ENCODE measurements around the gene BLOC1S1. TPM values are rescaled to one million over a fixed set of nuclear protein-coding genes. Genes with fewer than 3 reads are reported as not detected.

BLOC1S1 gene
- polyA plus RNA-seq, 1 donor (not counting 4 experiments of a cell fraction or from before 2014, with no cell fraction given): 62.5 TPM

DNA sequence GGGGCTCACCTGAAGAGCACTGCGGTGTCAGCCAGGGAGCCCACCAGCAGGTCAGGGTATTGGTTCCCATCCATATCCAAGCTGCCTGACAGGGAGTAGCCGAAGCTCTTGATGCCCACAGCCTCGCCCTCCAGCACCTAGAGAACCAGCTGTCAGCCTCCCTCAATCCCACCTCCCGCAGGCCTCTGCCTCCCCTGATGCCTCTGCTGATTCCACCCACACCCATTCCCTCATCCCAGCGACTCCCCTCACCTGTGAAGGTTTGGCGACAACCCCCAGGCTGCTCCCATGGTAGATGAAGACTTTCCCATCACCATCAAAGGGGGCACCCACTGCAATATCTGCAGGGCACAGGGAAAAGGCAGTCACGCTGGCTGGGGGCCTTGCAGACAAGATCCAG lies 18.2 kb upstream of the BLOC1S1 start:
- dilution Hi-C loops (cut with MboI; ENCODE audit: extremely low pct_ligation_motif_present, low sequenced_read_pairs): no loop called here
- FAIRE-seq (no peak), DNase-seq (ENCODE audit: low read depth, low spot score) (no peak)

GRCh38 chr12:55698241-55698955 lies 17.4 kb upstream of the BLOC1S1 start:
- no peak for TF ChIP-seq EZH2 (IDR thresholded peaks at IDR 0.05; ENCODE audit: low read length)
- no peak for TF ChIP-seq CTCF (optimal IDR thresholded peaks at IDR 0.05 in 1 of 3, IDR thresholded peaks at IDR 0.05 in 1 of 3, conservative IDR thresholded peaks at IDR 0.05 in 1 of 3; ENCODE audit: extremely low read depth in 1 of 3, insufficient read depth in 2 of 3, low read length in 3 of 3)
- H3K36me3 ChIP-seq (ENCODE audit: control insufficient read depth in 2 of 2, extremely low read depth in 1 of 2, insufficient read depth in 2 of 2, low read length in 2 of 2): no peaks in the 10 kb centered on the region
- no peak overlapping the region for H3K4me2 ChIP-seq (ENCODE audit: control insufficient read depth, extremely low read depth, insufficient read depth, low read depth, low read length)
- H3K4me1 ChIP-seq (ENCODE audit: control insufficient read depth, extremely low read depth, insufficient read depth, low read length): peaks cover 3% of the 10 kb centered on the region
- H3K9me3 ChIP-seq (ENCODE audit: control insufficient read depth, low read depth, low read length): no peaks in the 10 kb centered on the region
- H3K27me3 ChIP-seq (ENCODE audit: control insufficient read depth, extremely low read depth, insufficient read depth, low read length): peaks cover 22% of the 10 kb centered on the region
- no peak overlapping the region for H3K9ac ChIP-seq (ENCODE audit: control insufficient read depth, extremely low read depth, insufficient read depth, low read length)
- no peaks in the 10 kb centered on the region for H3K9me1 ChIP-seq (ENCODE audit: control insufficient read depth, extremely low read depth, insufficient read depth, low read length)
- FAIRE-seq: no peak
- dilution Hi-C loops (cut with MboI; ENCODE audit: extremely low pct_ligation_motif_present, low sequenced_read_pairs): no loop called here
- H3K27ac ChIP-seq (ENCODE audit: control insufficient read depth, insufficient read depth, low read length): no peak overlapping the region
- H3K4me3 ChIP-seq (ENCODE audit: control insufficient read depth in 2 of 3, extremely low read depth in 1 of 3, insufficient read depth in 2 of 3, low read depth in 1 of 3, low read length in 3 of 3): no peak overlapping the region
- no peaks in the 10 kb centered on the region for H4K20me1 ChIP-seq (ENCODE audit: control insufficient read depth, extremely low read depth, insufficient read depth, low read length)
- DNase-seq (ENCODE audit: low read depth, low spot score): no peak
- H3K79me2 ChIP-seq (ENCODE audit: control insufficient read depth, insufficient read depth, low read length): no peaks in the 10 kb centered on the region
- H2AFZ ChIP-seq (ENCODE audit: control insufficient read depth, low read length): no peak overlapping the region

More for the DNA sequence above, 18.2 kb upstream of the BLOC1S1 start:
- H3K4me1 ChIP-seq (ENCODE audit: control insufficient read depth, extremely low read depth, insufficient read depth, low read length): peaks cover 3% of the 10 kb centered on the region
- peaks cover 22% of the 10 kb centered on the region for H3K27me3 ChIP-seq (ENCODE audit: control insufficient read depth, extremely low read depth, insufficient read depth, low read length)
- no peaks in the 10 kb centered on the region for H3K79me2 ChIP-seq (ENCODE audit: control insufficient read depth, insufficient read depth, low read length)
- no peaks in the 10 kb centered on the region for H3K36me3 ChIP-seq (ENCODE audit: control insufficient read depth in 2 of 2, extremely low read depth in 1 of 2, insufficient read depth in 2 of 2, low read length in 2 of 2)
- no peak overlapping the region for H3K9ac ChIP-seq (ENCODE audit: control insufficient read depth, extremely low read depth, insufficient read depth, low read length)
- no peaks in the 10 kb centered on the region for H4K20me1 ChIP-seq (ENCODE audit: control insufficient read depth, extremely low read depth, insufficient read depth, low read length)
- no peak overlapping the region for H2AFZ ChIP-seq (ENCODE audit: control insufficient read depth, low read length)
- H3K9me1 ChIP-seq (ENCODE audit: control insufficient read depth, extremely low read depth, insufficient read depth, low read length): no peaks in the 10 kb centered on the region
- H3K4me3 ChIP-seq (ENCODE audit: control insufficient read depth in 2 of 3, extremely low read depth in 1 of 3, insufficient read depth in 2 of 3, low read depth in 1 of 3, low read length in 3 of 3): no peak overlapping the region
- H3K4me2 ChIP-seq (ENCODE audit: control insufficient read depth, extremely low read depth, insufficient read depth, low read depth, low read length): no peak overlapping the region
- H3K27ac ChIP-seq (ENCODE audit: control insufficient read depth, insufficient read depth, low read length): no peak overlapping the region
- TF ChIP-seq CTCF (optimal IDR thresholded peaks at IDR 0.05 in 1 of 3, IDR thresholded peaks at IDR 0.05 in 1 of 3, conservative IDR thresholded peaks at IDR 0.05 in 1 of 3; ENCODE audit: extremely low read depth in 1 of 3, insufficient read depth in 2 of 3, low read length in 3 of 3) (no peak), EZH2 (IDR thresholded peaks at IDR 0.05; ENCODE audit: low read length) (no peak)
- H3K9me3 ChIP-seq (ENCODE audit: control insufficient read depth, low read depth, low read length): no peaks in the 10 kb centered on the region

Measured in keratinocyte (primary cell).